Measurements from ENCODE around the gene PLA2G12A. TPM values are rescaled to one million over a fixed set of nuclear protein-coding genes. Genes with fewer than 3 reads are reported as not detected.

The PLA2G12A gene
- total RNA-seq, 1 experiment from 2014 or later = 20.7 TPM

- in situ Hi-C loops (cut with HindIII; ENCODE audit: low pct_unique_long_range_greater_than_20kb, low sequenced_read_pairs) = no loop called here
- peak overlapping the region; percentile 54; the same call in 1 of the 2 replicates for H3K27ac ChIP-seq (ENCODE audit: low read length)
- intact Hi-C loops (cut with micrococcal nuclease; ENCODE audit: unreplicated experiment) = no loop called here
- no peaks in the 10 kb centered on the region for H3K9me3 ChIP-seq (ENCODE audit: control insufficient read depth, insufficient read depth, low read depth, low read length)
- CTCF ChIA-PET = no interaction called here
- no peaks in the 10 kb centered on the region for H3K27me3 ChIP-seq (ENCODE audit: control insufficient read depth, insufficient read depth, low read length)
- H3K36me3 ChIP-seq (ENCODE audit: control insufficient read depth, insufficient read depth, low read length) = no peaks in the 10 kb centered on the region
- DNase-seq (ENCODE audit: low read depth, low spot score) = no peak
- ATAC-seq = no peak
- H3K4me1 ChIP-seq (ENCODE audit: control insufficient read depth, insufficient read depth, low read length) = peaks cover 6% of the 10 kb centered on the region
- no peak for TF ChIP-seq CTCF (IDR thresholded peaks at IDR 0.05)
- TF ChIP-seq TCF7L2 (IDR thresholded peaks at IDR 0.05; ENCODE audit: low read depth, low read length) = no peak
- TF ChIP-seq SIN3A (IDR thresholded peaks at IDR 0.05; ENCODE audit: borderline replicate concordance, insufficient read depth, low read depth, low read length) = no peak
- no peak for TF ChIP-seq POLR2AphosphoS5 (IDR thresholded peaks at IDR 0.05; ENCODE audit: low read depth, low read length)
- TF ChIP-seq REST (IDR thresholded peaks at IDR 0.05; ENCODE audit: insufficient read depth in 1 of 2, low read depth in 2 of 2, low read length in 1 of 2) = no peak
- TSS peak; percentile 67 for BruUV-seq (replicated peaks)
- POLR2A ChIA-PET = interaction anchor here (0.6 kb wide), 1 partner anchor 287 kb away, joined by 12 read pairs; no protein-coding TSS in a partner anchor
- H3K4me3 ChIP-seq (ENCODE audit: low read depth in 2 of 2, low read length in 2 of 2) = peak overlapping the region; percentile 76 to 78; a peak in 3 of 4 replicates
Measured at GRCh38 chr4:109728385-109728784, 1.5 kb downstream of the PLA2G12A start.

- DNase-seq (ENCODE audit: low read depth, low spot score) = no peak
- H3K4me1 ChIP-seq (ENCODE audit: control insufficient read depth, insufficient read depth, low read length) = peaks cover under 1% of the 10 kb centered on the region; the same call in 1 of the 2 replicates
- ChIA-PET POLR2A (no interaction called here), CTCF (no interaction called here)
- no peaks in the 10 kb centered on the region for H3K27me3 ChIP-seq (ENCODE audit: control insufficient read depth, insufficient read depth, low read length)
- no peak for TF ChIP-seq CTCF (IDR thresholded peaks at IDR 0.05)
- TF ChIP-seq SIN3A (IDR thresholded peaks at IDR 0.05; ENCODE audit: borderline replicate concordance, insufficient read depth, low read depth, low read length) = no peak
- TF ChIP-seq TCF7L2 (IDR thresholded peaks at IDR 0.05; ENCODE audit: low read depth, low read length) = no peak
- BruUV-seq (replicated peaks) = no TSS peak
- no peak overlapping the region for H3K4me3 ChIP-seq (ENCODE audit: low read depth in 2 of 2, low read length in 2 of 2)
- H3K36me3 ChIP-seq (ENCODE audit: control insufficient read depth, insufficient read depth, low read length) = no peaks in the 10 kb centered on the region
- H3K9me3 ChIP-seq (ENCODE audit: control insufficient read depth, insufficient read depth, low read depth, low read length) = no peaks in the 10 kb centered on the region
- ATAC-seq = no peak
- in situ Hi-C loops (cut with HindIII; ENCODE audit: low pct_unique_long_range_greater_than_20kb, low sequenced_read_pairs) (no loop called here), intact Hi-C loops (cut with micrococcal nuclease; ENCODE audit: unreplicated experiment) (no loop called here)
- H3K27ac ChIP-seq (ENCODE audit: low read length) = no peak overlapping the region
Measured at GRCh38 chr4:109723110-109723509, 6.8 kb downstream of the PLA2G12A start.
